GM23248 (cell line): ENCODE measurements around the gene PSMG2.

Experiments
- EZH2 ChIP-seq: fragments of 200-600 bp; sonication (generic); IDR thresholded peaks from 2 replicates; pipeline ENCODE4 v1.6.1; 2018; ENCODE audit warnings: antibody characterized with exemption, mild to moderate bottlenecking; ENCODE audit not compliant: insufficient read depth, poor library complexity, severe bottlenecking
- EZH2phosphoT487 ChIP-seq: fragments of 200-600 bp; sonication (generic); IDR thresholded peaks from 2 replicates; pipeline ENCODE4 v1.6.1; 2018; ENCODE audit warnings: antibody characterized with exemption, moderate library complexity, mild to moderate bottlenecking, low read depth; ENCODE audit not compliant: insufficient read depth

DNA sequence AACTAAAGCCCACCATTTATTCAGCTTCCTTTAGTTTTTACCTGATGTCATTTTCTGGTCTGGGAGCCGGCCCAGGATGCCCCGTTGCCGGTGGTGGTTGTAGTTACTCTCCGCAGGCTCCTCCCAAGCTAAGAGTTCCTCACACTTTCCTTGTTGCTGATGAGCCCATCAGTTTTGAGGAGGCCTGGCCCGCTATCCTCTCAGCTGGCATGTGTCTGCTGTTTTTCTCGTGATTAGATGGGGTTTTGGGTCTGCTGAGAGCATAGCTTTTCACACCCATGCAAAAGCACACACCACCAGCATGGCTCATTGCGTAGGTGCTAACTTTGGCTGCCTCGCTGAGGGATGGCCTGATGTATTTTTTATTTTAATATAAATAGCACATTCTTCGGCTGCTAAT is 72.1 kb downstream of the PSMG2 start:
- TF ChIP-seq EZH2 (no peak), EZH2phosphoT487 (no peak)
